H9 (cell line): Measurements from ENCODE around the gene RHBDL1. TPM values are rescaled to one million over a fixed set of nuclear protein-coding genes. Genes with fewer than 3 reads are reported as not detected.

ENCODE experiments used
- DNase-seq: peaks from one replicate; pipeline ENCODE4 v3.0.0-alpha.2; 2017
- H2AFZ ChIP-seq: one replicate; pipeline ENCODE4 v1.6.1; 2013; ENCODE audit warnings: mild to moderate bottlenecking, low read length, control low read depth, moderate library complexity
- H2AK5ac ChIP-seq: 2 replicates; pipeline ENCODE4 v1.6.1; 2013; ENCODE audit warnings: low read length, control low read depth, mixed read lengths; ENCODE audit not compliant: insufficient read length
- H2BK120ac ChIP-seq: one replicate; pipeline ENCODE4 v1.6.1; 2013; ENCODE audit warnings: low read depth, mild to moderate bottlenecking, low read length, control low read depth, inconsistent platforms; ENCODE audit not compliant: poor library complexity, severe bottlenecking
- H2BK12ac ChIP-seq: 2 replicates; pipeline ENCODE4 v1.6.1; 2013; ENCODE audit warnings: low read length, control low read depth, mixed read lengths, low read depth; ENCODE audit not compliant: insufficient read length
- H2BK15ac ChIP-seq: 2 replicates; pipeline ENCODE4 v1.6.1; 2013; ENCODE audit warnings: low read depth, low read length, control low read depth
- H2BK20ac ChIP-seq: one replicate; pipeline ENCODE4 v1.6.1; 2013; ENCODE audit warnings: low read depth, mild to moderate bottlenecking, low read length, control low read depth, inconsistent platforms; ENCODE audit not compliant: poor library complexity, severe bottlenecking
- H2BK5ac ChIP-seq: 2 replicates; pipeline ENCODE4 v1.6.1; 2013; ENCODE audit warnings: low read length, control low read depth, mixed read lengths; ENCODE audit not compliant: insufficient read length
- H3K14ac ChIP-seq: 2 replicates; pipeline ENCODE4 v1.6.1; 2013; ENCODE audit warnings: low read length, control low read depth; ENCODE audit not compliant: insufficient read depth
- H3K18ac ChIP-seq: 2 replicates; pipeline ENCODE4 v1.6.1; 2013; ENCODE audit warnings: low read depth, mild to moderate bottlenecking, mixed read lengths, low read length, control low read depth; ENCODE audit not compliant: insufficient read length
- H3K23ac ChIP-seq: 2 replicates; pipeline ENCODE4 v1.6.1; 2013; ENCODE audit warnings: low read length, control low read depth, mixed read lengths, low read depth; ENCODE audit not compliant: insufficient read length
- H3K23me2 ChIP-seq: 2 replicates; pipeline ENCODE4 v1.6.1; 2013; ENCODE audit warnings: low read depth, mild to moderate bottlenecking, mixed read lengths, low read length, control low read depth; ENCODE audit not compliant: insufficient read length, poor library complexity, severe bottlenecking
- H3K27ac ChIP-seq: 2 replicates; pipeline ENCODE4 v1.5.1; 2013; ENCODE audit warnings: low read length, control low read depth, mixed read lengths, low read depth; ENCODE audit not compliant: insufficient read length
- H3K27me3 ChIP-seq: 2 replicates; pipeline ENCODE4 v1.6.1; 2013; ENCODE audit warnings: low read length, control low read depth, inconsistent platforms; ENCODE audit not compliant: insufficient read depth
- H3K4ac ChIP-seq: 2 replicates; pipeline ENCODE4 v1.6.1; 2013; ENCODE audit warnings: low read depth, mild to moderate bottlenecking, control low read depth, inconsistent platforms, low read length, moderate library complexity
- H3K4me1 ChIP-seq: 2 replicates; pipeline ENCODE4 v1.6.1; 2013; ENCODE audit warnings: low read length, control low read depth, inconsistent platforms; ENCODE audit not compliant: insufficient read depth
- H3K4me2 ChIP-seq: 2 replicates; pipeline ENCODE4 v1.6.1; 2013; ENCODE audit warnings: low read length, control low read depth, mixed read lengths; ENCODE audit not compliant: insufficient read length, insufficient read depth
- H3K56ac ChIP-seq: 2 replicates; pipeline ENCODE4 v1.6.1; 2013; ENCODE audit warnings: low read depth, mild to moderate bottlenecking, mixed read lengths, low read length, control low read depth; ENCODE audit not compliant: insufficient read length
- H3K79me1 ChIP-seq: 2 replicates; pipeline ENCODE4 v1.6.1; 2013; ENCODE audit warnings: low read depth, mild to moderate bottlenecking, moderate library complexity, low read length, control low read depth, inconsistent platforms; ENCODE audit not compliant: insufficient read depth, poor library complexity, severe bottlenecking
- H3K79me2 ChIP-seq: 2 replicates; pipeline ENCODE4 v1.6.1; 2013; ENCODE audit warnings: low read length, control low read depth, inconsistent platforms; ENCODE audit not compliant: insufficient read depth
- H3K9ac ChIP-seq: 2 replicates; pipeline ENCODE4 v1.6.1; 2013; ENCODE audit warnings: low read length, control low read depth, mixed read lengths; ENCODE audit not compliant: insufficient read length; ENCODE audit errors: extremely low read depth
- H3K9me3 ChIP-seq: one replicate; pipeline ENCODE4 v1.6.1; 2013; ENCODE audit warnings: low read depth, low read length, inconsistent platforms; ENCODE audit not compliant: control insufficient read depth
- H3T11ph ChIP-seq: one replicate; pipeline ENCODE4 v1.6.1; 2013; ENCODE audit warnings: mild to moderate bottlenecking, low read length, control low read depth, inconsistent platforms
- H4K20me1 ChIP-seq: one replicate; pipeline ENCODE4 v1.6.1; 2013; ENCODE audit not compliant: control insufficient read depth, insufficient read length, insufficient read depth
- H4K5ac ChIP-seq: 2 replicates; pipeline ENCODE4 v1.6.1; 2013; ENCODE audit warnings: low read depth, mild to moderate bottlenecking, mixed read lengths, low read length, control low read depth; ENCODE audit not compliant: insufficient read length
- H4K8ac ChIP-seq: replicated peaks from 2 replicates; pipeline ENCODE4 v1.6.1; 2013; ENCODE audit warnings: low read length, control low read depth, mixed read lengths, low read depth; ENCODE audit not compliant: insufficient read length
- H4K91ac ChIP-seq: 2 replicates; pipeline ENCODE4 v1.6.1; 2013; ENCODE audit warnings: low read depth, mild to moderate bottlenecking, moderate library complexity, mixed read lengths, low read length, control low read depth; ENCODE audit not compliant: insufficient read length
- H3K27ac Mint-ChIP-seq, 3 experiments: 2 replicates in 2 of 3; 3 replicates in 1 of 3; pipeline ENCODE4 v1.8.0; 2020 to 2021; ENCODE audit warnings: mixed read lengths in 3 of 3, mild to moderate bottlenecking in 1 of 3, moderate library complexity in 1 of 3
- H3K27me3 Mint-ChIP-seq: 2 replicates; pipeline ENCODE4 v1.8.0; 2021; ENCODE audit warnings: low read depth, mild to moderate bottlenecking, moderate library complexity, mixed read lengths
- H3K36me3 Mint-ChIP-seq, 3 experiments: 2 replicates in 2 of 3; 3 replicates in 1 of 3; pipeline ENCODE4 v1.8.0; 2020 to 2021; ENCODE audit warnings: low read depth in 3 of 3, mixed read lengths in 3 of 3; ENCODE audit not compliant: insufficient read depth in 1 of 3
- H3K4me1 Mint-ChIP-seq, 2 experiments: 2 replicates each; pipeline ENCODE4 v1.8.0; 2020; ENCODE audit warnings: mixed read lengths in 2 of 2
- H3K4me3 Mint-ChIP-seq, 2 experiments: 2 replicates in 1 of 2; 3 replicates in 1 of 2; pipeline ENCODE4 v1.8.0; 2020 to 2021; ENCODE audit warnings: mild to moderate bottlenecking in 2 of 2, mixed read lengths in 2 of 2, moderate library complexity in 1 of 2
- H3K9me3 Mint-ChIP-seq, 2 experiments: 2 replicates in 1 of 2; 3 replicates in 1 of 2; pipeline ENCODE4 v1.8.0; 2020; ENCODE audit warnings: mild to moderate bottlenecking in 2 of 2, mixed read lengths in 2 of 2, moderate library complexity in 1 of 2
- CTCF ChIP-seq: fragments of 200-600 bp; sonication (generic); conservative IDR thresholded peaks from 3 replicates; pipeline ENCODE4 v1.8.0; 2021; ENCODE audit warnings: antibody characterized with exemption, mild to moderate bottlenecking
- WGBS: extraction: QIAGEN DNeasy Blood & Tissue Kit; methylation state at CpG from one replicate; pipeline ENCODE4 v1.1.7; 2013; ENCODE audit warnings: missing lambda C conversion rate, low lambda C conversion rate, mixed read lengths; ENCODE audit not compliant: insufficient read length; ENCODE audit errors: extremely low coverage; 5-methylcytosine and 5-hydroxymethylcytosine counted together
- total RNA-seq: library from RNA; stranded (reverse); gene quantifications from 2 replicates; pipeline ENCODE4 v1.2.1, GENCODE V29; 2021

RHBDL1 gene
- total RNA-seq, 1 experiment from 2014 or later, result 7.6 TPM

GRCh38 chr16:714558-715476 lies 39.3 kb downstream of the RHBDL1 start, which contains the start of gene METRN:
TSS of gene METRN (plus strand) at chr16:715118. CDS start at chr16:715290, 172 bp downstream.
- Histone ChIP-seq H2BK20ac (no peak within 1 kb of the TSS), H4K91ac (no peak within 1 kb of the TSS), H2AK5ac (no peak within 1 kb of the TSS), H2AFZ (no peak within 1 kb of the TSS), H2BK15ac (0 out of 2 replicates have a peak within 1 kb of the TSS, but pooled peaks have one; percentile 7), H3T11ph (no peak within 1 kb of the TSS), H2BK120ac (no peak within 1 kb of the TSS), H3K79me1 (no peaks in the 10 kb centered on the region), H3K4me2 (peak within 1 kb of the TSS; percentile 30), H4K5ac (no peak within 1 kb of the TSS), H3K9ac (no peak within 1 kb of the TSS), H3K27me3 (no peaks in the 10 kb centered on the region; the same call in 1 of the 2 replicates), H3K27ac (no peak within 1 kb of the TSS), H2BK5ac (no peak within 1 kb of the TSS), H3K14ac (no peak within 1 kb of the TSS; the same call in 1 of the 2 replicates), H3K23me2 (peaks cover 8% of the 10 kb centered on the region), H3K79me2 (no peaks in the 10 kb centered on the region), H3K9me3 (no peaks in the 10 kb centered on the region), H2BK12ac (no peak within 1 kb of the TSS), H3K4ac (no peak within 1 kb of the TSS), H3K23ac (no peak within 1 kb of the TSS), H3K4me1 (no peaks in the 10 kb centered on the region), H4K20me1 (no peaks in the 10 kb centered on the region), H3K56ac (no peak within 1 kb of the TSS), H4K8ac (no peak within 1 kb of the TSS), H3K18ac (no peak within 1 kb of the TSS)
- no peak within 1 kb of the TSS for H3K27ac Mint-ChIP-seq
- H3K4me3 Mint-ChIP-seq, result peak within 1 kb of the TSS; percentile 55 to 78
- H3K36me3 Mint-ChIP-seq, result no peaks in the 10 kb centered on the region
- WGBS, result no CpG with 5 or more reads among the region's 108 CpGs
- DNase-seq, result peak; percentile 86
- H3K27me3 Mint-ChIP-seq, result peaks cover 62% of the 10 kb centered on the region
- TF ChIP-seq CTCF, result no peak
- peaks cover 13 to 27% of the 10 kb centered on the region in 2 experiments for H3K4me1 Mint-ChIP-seq
- no peaks in the 10 kb centered on the region; a peak in 2 of 5 replicates for H3K9me3 Mint-ChIP-seq
